CD4-positive, alpha-beta T cell (primary cell): Measurements from ENCODE around the gene RNF213. TPM values are rescaled to one million over a fixed set of nuclear protein-coding genes. Genes with fewer than 3 reads are reported as not detected.
A peak's percentile ranks its signal among the peaks of the same experiment; 100 is the strongest.

Experiments
- ATAC-seq: fragments of 200-7000 bp; cut with Tn5 transposase; one replicate; pipeline ENCODE4 v1.10.0; 2022; ENCODE audit warnings: mild to moderate bottlenecking; ENCODE audit not compliant: poor library complexity
- CTCF ChIA-PET: fragments of 350-600 bp; sonication (Branson Sonifier 250); formaldehyde crosslinking; loops from one replicate; lab custom pipeline; 2021; ENCODE audit warnings: antibody characterized with exemption, inconsistent platforms; lab: Charles Lee
- POLR2A ChIA-PET: fragments of 350-600 bp; sonication (Branson Sonifier 250); formaldehyde crosslinking; loops from one replicate; lab custom pipeline; 2021; ENCODE audit warnings: antibody characterized with exemption, inconsistent platforms; lab: Charles Lee
- DNase-seq, 14 experiments: peaks; one replicate each; pipeline ENCODE4 v3.0.0-alpha.2; 2013 to 2020; ENCODE audit warnings: mixed read lengths in 2 of 14
- H3K27ac ChIP-seq, 2 donors: one replicate each; pipeline versions ENCODE4 v1.5.1 to v1.7.0; 2013; ENCODE audit warnings: low read length in 2 of 2, low read depth in 1 of 2, mild to moderate bottlenecking in 1 of 2
- H3K27me3 ChIP-seq, 2 experiments: 1 replicate in 1 of 2; 2 replicates in 1 of 2; pipeline versions ENCODE4 v1.6.1 to v1.7.0; 2013; ENCODE audit warnings: low read length in 2 of 2, control low read depth in 1 of 2, mild to moderate bottlenecking in 1 of 2, moderate library complexity in 1 of 2; ENCODE audit not compliant: insufficient read depth in 2 of 2, control insufficient read depth in 1 of 2
- H3K36me3 ChIP-seq: one replicate; pipeline ENCODE4 v1.6.1; 2013; ENCODE audit warnings: low read length, control low read depth; ENCODE audit not compliant: insufficient read depth
- H3K4me1 ChIP-seq: one replicate; pipeline ENCODE4 v1.6.1; 2013; ENCODE audit warnings: low read length, control low read depth; ENCODE audit not compliant: insufficient read depth
- H3K4me3 ChIP-seq: one replicate; pipeline ENCODE4 v1.5.1; 2013; ENCODE audit warnings: mild to moderate bottlenecking, low read length, moderate library complexity
- H3K9me3 ChIP-seq, 2 experiments: 1 replicate in 1 of 2; 2 replicates in 1 of 2; pipeline versions ENCODE4 v1.6.1 to v1.7.0; 2013; ENCODE audit warnings: low read length in 2 of 2, mild to moderate bottlenecking in 2 of 2, control low read depth in 1 of 2, moderate library complexity in 1 of 2; ENCODE audit not compliant: control insufficient read depth in 1 of 2, insufficient read depth in 1 of 2
- H3K27ac Mint-ChIP-seq: one replicate; pipeline ENCODE4 v1.8.0; 2020; ENCODE audit warnings: mixed read lengths
- H3K27me3 Mint-ChIP-seq: one replicate; pipeline ENCODE4 v1.8.0; 2021; ENCODE audit warnings: mixed read lengths
- H3K36me3 Mint-ChIP-seq: one replicate; pipeline ENCODE4 v1.8.0; 2021; ENCODE audit warnings: low read depth, mixed read lengths
- H3K4me1 Mint-ChIP-seq: one replicate; pipeline ENCODE4 v1.8.0; 2021; ENCODE audit warnings: low read depth, mixed read lengths
- H3K4me3 Mint-ChIP-seq: one replicate; pipeline ENCODE4 v1.8.0; 2020; ENCODE audit warnings: mild to moderate bottlenecking, mixed read lengths
- H3K9me3 Mint-ChIP-seq: one replicate; pipeline ENCODE4 v1.8.0; 2020; ENCODE audit warnings: mixed read lengths
- intact Hi-C, 2 experiments: fragments of 100-400 bp; cut with DNase I in 1 of 2; cut with micrococcal nuclease in 1 of 2; formaldehyde crosslinking; loops; one replicate each; pipeline versions ENCODE4 v1.15.1 to v1.9.0; 2023 to 2025; cut with DNase I, micrococcal nuclease
- total RNA-seq, 174 experiments: library from RNA in 2 of 174; stranded (reverse) in 2 of 174; gene quantifications; one replicate each; pipeline ENCODE4 v1.2.3 and lab custom pipeline; 2021 to 2026
- TF ChIP-seq, protein P1 (sequence below): fragments of 200-600 bp; IDR thresholded peaks from one replicate; pipeline ENCODE4 v1.8.0; 2022; ENCODE audit warnings: antibody characterized with exemption, mild to moderate bottlenecking

RNF213 gene
- total RNA-seq, 2 experiments from 2014 or later, result 290 to 312 TPM

- ATAC-seq (no peak), DNase-seq (no peak)
- TF ChIP-seq, protein P1, sequence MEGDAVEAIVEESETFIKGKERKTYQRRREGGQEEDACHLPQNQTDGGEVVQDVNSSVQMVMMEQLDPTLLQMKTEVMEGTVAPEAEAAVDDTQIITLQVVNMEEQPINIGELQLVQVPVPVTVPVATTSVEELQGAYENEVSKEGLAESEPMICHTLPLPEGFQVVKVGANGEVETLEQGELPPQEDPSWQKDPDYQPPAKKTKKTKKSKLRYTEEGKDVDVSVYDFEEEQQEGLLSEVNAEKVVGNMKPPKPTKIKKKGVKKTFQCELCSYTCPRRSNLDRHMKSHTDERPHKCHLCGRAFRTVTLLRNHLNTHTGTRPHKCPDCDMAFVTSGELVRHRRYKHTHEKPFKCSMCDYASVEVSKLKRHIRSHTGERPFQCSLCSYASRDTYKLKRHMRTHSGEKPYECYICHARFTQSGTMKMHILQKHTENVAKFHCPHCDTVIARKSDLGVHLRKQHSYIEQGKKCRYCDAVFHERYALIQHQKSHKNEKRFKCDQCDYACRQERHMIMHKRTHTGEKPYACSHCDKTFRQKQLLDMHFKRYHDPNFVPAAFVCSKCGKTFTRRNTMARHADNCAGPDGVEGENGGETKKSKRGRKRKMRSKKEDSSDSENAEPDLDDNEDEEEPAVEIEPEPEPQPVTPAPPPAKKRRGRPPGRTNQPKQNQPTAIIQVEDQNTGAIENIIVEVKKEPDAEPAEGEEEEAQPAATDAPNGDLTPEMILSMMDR, result no peak
- no peak overlapping the region for H3K4me3 ChIP-seq
- intact Hi-C loops, result no loop called here
- H3K36me3 Mint-ChIP-seq, result peaks cover 99% of the 10 kb centered on the region
- peaks cover 0 to 3% of the 10 kb centered on the region in 2 experiments for H3K9me3 ChIP-seq
- H3K27ac ChIP-seq, result no peak overlapping the region
- H3K27ac Mint-ChIP-seq, result no peak overlapping the region
- no peaks in the 10 kb centered on the region for H3K9me3 Mint-ChIP-seq
- no peaks in the 10 kb centered on the region for H3K4me1 Mint-ChIP-seq
- peaks cover 100% of the 10 kb centered on the region for H3K36me3 ChIP-seq
- no peaks in the 10 kb centered on the region for H3K27me3 ChIP-seq
- H3K4me1 ChIP-seq, result no peaks in the 10 kb centered on the region
- ChIA-PET CTCF (no interaction called here), POLR2A (no interaction called here)
- H3K4me3 Mint-ChIP-seq, result no peak overlapping the region
- no peaks in the 10 kb centered on the region for H3K27me3 Mint-ChIP-seq
Measured at GRCh38 chr17:80347948-80348351, 87.3 kb downstream of the RNF213 start.

- no peaks in the 10 kb centered on the region for H3K27me3 Mint-ChIP-seq
- no peaks in the 10 kb centered on the region for H3K4me1 Mint-ChIP-seq
- Histone ChIP-seq H3K4me1 (no peaks in the 10 kb centered on the region), H3K36me3 (peaks cover 100% of the 10 kb centered on the region), H3K27ac (no peak overlapping the region), H3K27me3 (no peaks in the 10 kb centered on the region), H3K4me3 (no peak overlapping the region), H3K9me3 (peaks cover 0 to 3% of the 10 kb centered on the region in 2 experiments)
- H3K36me3 Mint-ChIP-seq, result peaks cover 99% of the 10 kb centered on the region
- DNase-seq, result no peak
- ChIA-PET POLR2A (no interaction called here), CTCF (interaction anchor here (0.5 kb wide), 1 partner anchor 188 kb away, joined by 3 read pairs; no protein-coding TSS in a partner anchor)
- TF ChIP-seq, protein P1, result no peak
- H3K4me3 Mint-ChIP-seq, result no peak overlapping the region
- no peak for ATAC-seq
- intact Hi-C loops, result no loop called here
- H3K9me3 Mint-ChIP-seq, result no peaks in the 10 kb centered on the region
- no peak overlapping the region for H3K27ac Mint-ChIP-seq
Measured at GRCh38 chr17:80348551-80349150, 88.0 kb downstream of the RNF213 start.

DNA sequence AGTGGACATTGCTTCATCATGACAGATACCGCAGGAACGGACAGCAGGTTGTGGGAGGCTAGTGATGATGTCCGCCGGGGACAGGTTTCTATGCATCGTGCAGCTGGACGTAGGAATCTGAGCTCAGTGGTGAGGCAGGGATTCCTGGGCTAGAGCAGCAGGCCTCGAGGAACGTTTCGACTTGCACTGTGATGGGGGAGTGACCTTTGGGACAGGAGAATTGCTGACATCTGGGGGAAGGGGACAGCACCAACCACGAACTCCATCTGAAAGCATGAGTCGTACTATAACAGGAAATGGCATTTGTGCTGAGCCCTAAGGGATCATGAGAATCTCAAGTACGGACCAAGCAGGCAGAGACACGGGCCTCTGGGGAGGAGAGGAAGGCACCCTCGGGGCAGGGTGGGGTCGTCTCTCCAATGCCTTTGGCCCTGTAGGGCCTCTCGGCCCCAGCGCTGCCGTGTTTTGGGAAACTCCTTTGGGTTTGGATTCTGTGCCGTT lies 88.5 kb downstream of the RNF213 start:
- no peaks in the 10 kb centered on the region for H3K27me3 Mint-ChIP-seq
- no peaks in the 10 kb centered on the region for H3K9me3 Mint-ChIP-seq
- H3K4me1 Mint-ChIP-seq, result no peaks in the 10 kb centered on the region
- ATAC-seq (no peak), DNase-seq (peak in 1 of 14 experiments; percentile 31)
- H3K27ac ChIP-seq, result no peak overlapping the region
- H3K36me3 Mint-ChIP-seq, result peaks cover 99% of the 10 kb centered on the region
- no peak overlapping the region for H3K4me3 ChIP-seq
- TF ChIP-seq, protein P1, result no peak
- CTCF ChIA-PET, result interaction anchor here (0.5 kb wide), 1 partner anchor 187 kb away, joined by 3 read pairs; no protein-coding TSS in a partner anchor
- intact Hi-C loops, result no loop called here
- no peak overlapping the region for H3K27ac Mint-ChIP-seq
- H3K9me3 ChIP-seq, result peaks cover 0 to 3% of the 10 kb centered on the region in 2 experiments
- POLR2A ChIA-PET, result no interaction called here
- no peaks in the 10 kb centered on the region for H3K4me1 ChIP-seq
- no peaks in the 10 kb centered on the region for H3K27me3 ChIP-seq
- peaks cover 100% of the 10 kb centered on the region for H3K36me3 ChIP-seq
- H3K4me3 Mint-ChIP-seq, result no peak overlapping the region
